ENCODE results near the gene C5orf46. TPM values are rescaled to one million over a fixed set of nuclear protein-coding genes. Genes with fewer than 3 reads are reported as not detected.

The C5orf46 gene
- total and polyA plus RNA-seq, 8 donors, result not detected

- no peaks in the 10 kb centered on the region for H3K4me1 ChIP-seq
- H3K27me3 ChIP-seq, result no peaks in the 10 kb centered on the region
- H3K36me3 ChIP-seq, result no peaks in the 10 kb centered on the region
- TF ChIP-seq POLR2AphosphoS5 (IDR thresholded peaks at IDR 0.05) (no peak), POLR2A (IDR thresholded peaks at IDR 0.05) (no peak)
- no peaks in the 10 kb centered on the region for H3K9me3 ChIP-seq
- no peak overlapping the region for H3K4me3 ChIP-seq
- 90 to 98% (median 94%) methylated on average over 4 of the region's 4 CpGs for WGBS, 5 donors
- intact Hi-C loops (cut with DNase I; ENCODE audit: low total_unique reads), result loop anchor here (10.0 kb wide), 1 partner anchor 55 kb away; no protein-coding TSS in a partner anchor
- no peak overlapping the region for H3K27ac ChIP-seq
- DNase-seq, result no peak
Observed at GRCh38 chr5:147939431-147940114, 33.2 kb upstream of the C5orf46 start.

DNA sequence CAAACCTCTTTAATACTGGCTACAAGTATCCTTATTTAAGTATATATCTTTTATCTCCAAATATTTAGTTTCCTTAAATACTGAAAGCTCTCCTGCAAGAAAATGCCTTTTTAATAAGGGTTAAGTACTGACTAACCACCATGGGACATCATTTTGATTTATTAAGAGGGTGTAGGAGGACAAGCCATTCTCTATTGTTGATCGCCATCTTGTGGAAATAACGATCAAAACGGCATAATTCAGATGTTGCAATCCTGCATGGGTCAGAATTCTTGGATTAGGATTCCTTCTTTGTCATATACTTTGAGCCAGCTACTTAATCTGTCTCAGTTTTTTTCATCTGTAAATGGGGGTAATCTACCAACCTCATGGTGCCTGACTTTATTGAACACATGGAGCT is 28.7 kb upstream of the C5orf46 start:
- Histone ChIP-seq H3K27me3 (no peaks in the 10 kb centered on the region), H3K27ac (no peak overlapping the region), H3K9me3 (no peaks in the 10 kb centered on the region), H3K4me1 (no peaks in the 10 kb centered on the region), H3K36me3 (no peaks in the 10 kb centered on the region), H3K4me3 (no peak overlapping the region)
- peak in 1 of 2 donors; percentile 74 for DNase-seq
- 0 to 9% (median 2%) methylated on average over 3 of the region's 3 CpGs for WGBS, 5 donors
- TF ChIP-seq EP300 (IDR thresholded peaks at IDR 0.05) (no peak), POLR2A (IDR thresholded peaks at IDR 0.05) (no peak), POLR2AphosphoS5 (IDR thresholded peaks at IDR 0.05) (peak in 1 of 3 donors; percentile 30)
- TF ChIP-seq, protein P1, sequence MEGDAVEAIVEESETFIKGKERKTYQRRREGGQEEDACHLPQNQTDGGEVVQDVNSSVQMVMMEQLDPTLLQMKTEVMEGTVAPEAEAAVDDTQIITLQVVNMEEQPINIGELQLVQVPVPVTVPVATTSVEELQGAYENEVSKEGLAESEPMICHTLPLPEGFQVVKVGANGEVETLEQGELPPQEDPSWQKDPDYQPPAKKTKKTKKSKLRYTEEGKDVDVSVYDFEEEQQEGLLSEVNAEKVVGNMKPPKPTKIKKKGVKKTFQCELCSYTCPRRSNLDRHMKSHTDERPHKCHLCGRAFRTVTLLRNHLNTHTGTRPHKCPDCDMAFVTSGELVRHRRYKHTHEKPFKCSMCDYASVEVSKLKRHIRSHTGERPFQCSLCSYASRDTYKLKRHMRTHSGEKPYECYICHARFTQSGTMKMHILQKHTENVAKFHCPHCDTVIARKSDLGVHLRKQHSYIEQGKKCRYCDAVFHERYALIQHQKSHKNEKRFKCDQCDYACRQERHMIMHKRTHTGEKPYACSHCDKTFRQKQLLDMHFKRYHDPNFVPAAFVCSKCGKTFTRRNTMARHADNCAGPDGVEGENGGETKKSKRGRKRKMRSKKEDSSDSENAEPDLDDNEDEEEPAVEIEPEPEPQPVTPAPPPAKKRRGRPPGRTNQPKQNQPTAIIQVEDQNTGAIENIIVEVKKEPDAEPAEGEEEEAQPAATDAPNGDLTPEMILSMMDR (IDR thresholded peaks at IDR 0.05), result peak in 3 of 7 experiments; percentile 43 to 75 (median 50)
- intact Hi-C loops (cut with DNase I; ENCODE audit: low total_unique reads), result loop anchor here (10.0 kb wide), 1 partner anchor 50 kb away; no protein-coding TSS in a partner anchor

DNA sequence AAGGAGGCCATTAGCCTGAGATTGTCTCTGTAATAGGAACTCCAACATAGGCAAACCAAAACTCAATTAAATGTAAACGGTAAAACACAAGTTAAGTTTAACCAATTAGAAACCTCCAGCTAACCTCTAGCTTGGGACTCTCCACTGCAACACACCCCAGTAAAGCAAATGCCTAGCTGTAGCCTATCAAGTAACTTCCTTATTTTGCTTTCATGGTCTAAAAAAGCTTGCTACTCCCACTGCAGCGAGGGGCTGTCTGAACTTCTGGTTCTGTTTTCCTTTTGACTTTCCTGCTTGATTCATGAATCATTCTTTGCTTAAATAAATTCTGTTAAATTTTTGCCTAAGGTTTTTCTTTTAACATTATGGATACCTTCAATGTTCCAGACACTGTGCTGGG is 24.4 kb upstream of the C5orf46 start:
- no peak overlapping the region for H3K27ac ChIP-seq
- 51 to 84% (median 66%) methylated on average over 2 of the region's 2 CpGs for WGBS, 5 donors
- no peaks in the 10 kb centered on the region for H3K27me3 ChIP-seq
- no peaks in the 10 kb centered on the region for H3K9me3 ChIP-seq
- no peaks in the 10 kb centered on the region for H3K4me1 ChIP-seq
- TF ChIP-seq POLR2A (IDR thresholded peaks at IDR 0.05), result no peak
- TF ChIP-seq, protein P1 (IDR thresholded peaks at IDR 0.05), result no peak
- no peak for TF ChIP-seq EP300 (IDR thresholded peaks at IDR 0.05)
- H3K4me3 ChIP-seq, result no peak overlapping the region
- H3K36me3 ChIP-seq, result no peaks in the 10 kb centered on the region
- no peak for DNase-seq
- intact Hi-C loops (cut with DNase I; ENCODE audit: low total_unique reads), result loop anchor here (10.0 kb wide), 1 partner anchor 46 kb away; no protein-coding TSS in a partner anchor

- Histone ChIP-seq H3K27ac (no peak overlapping the region), H3K36me3 (no peaks in the 10 kb centered on the region), H3K4me3 (no peak overlapping the region), H3K9me3 (no peaks in the 10 kb centered on the region), H3K4me1 (no peaks in the 10 kb centered on the region), H3K27me3 (no peaks in the 10 kb centered on the region)
- intact Hi-C loops (cut with DNase I; ENCODE audit: low total_unique reads), result no loop called here
- WGBS, 5 donors, result 36 to 54% (median 46%) methylated on average over 3 of the region's 3 CpGs
- DNase-seq, result no peak
- no peak for TF ChIP-seq EP300 (IDR thresholded peaks at IDR 0.05)
- no peak for TF ChIP-seq POLR2AphosphoS5 (IDR thresholded peaks at IDR 0.05)
Observed at GRCh38 chr5:147927901-147928300, 21.6 kb upstream of the C5orf46 start.

DNA sequence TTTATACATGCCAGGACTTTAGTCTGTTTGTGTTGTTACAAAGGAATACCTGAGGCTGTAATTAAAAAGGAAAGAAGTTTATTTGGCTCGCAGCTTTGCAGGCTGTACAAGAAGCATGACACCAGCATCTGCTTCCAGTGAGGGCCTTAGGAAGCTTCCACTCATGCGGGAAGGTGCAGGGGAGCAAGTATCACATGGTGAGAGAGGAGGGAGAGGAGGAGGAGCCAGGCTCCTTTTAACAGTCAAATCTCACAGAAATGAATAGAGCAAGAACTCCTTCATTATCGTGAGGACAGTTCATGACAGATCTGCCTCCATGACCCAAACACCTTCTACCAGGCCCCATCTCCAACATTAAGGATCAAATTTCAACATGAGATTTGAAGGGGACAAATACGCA is 18.7 kb upstream of the C5orf46 start:
- Histone ChIP-seq H3K36me3 (no peaks in the 10 kb centered on the region), H3K27me3 (no peaks in the 10 kb centered on the region), H3K4me1 (no peaks in the 10 kb centered on the region), H3K4me3 (no peak overlapping the region), H3K27ac (no peak overlapping the region), H3K9me3 (no peaks in the 10 kb centered on the region)
- intact Hi-C loops (cut with DNase I; ENCODE audit: low total_unique reads), result no loop called here
- WGBS, 5 donors, result 75 to 87% (median 85%) methylated on average over 4 of the region's 4 CpGs
- DNase-seq, result no peak
- TF ChIP-seq, protein P1 (IDR thresholded peaks at IDR 0.05), result no peak
- TF ChIP-seq POLR2AphosphoS5 (IDR thresholded peaks at IDR 0.05), result no peak
- no peak for TF ChIP-seq POLR2A (IDR thresholded peaks at IDR 0.05)
- TF ChIP-seq EP300 (IDR thresholded peaks at IDR 0.05), result no peak
